ENCODE results near the gene ATXN1. TPM values are rescaled to one million over a fixed set of nuclear protein-coding genes. Genes with fewer than 3 reads are reported as not detected.

Gene ATXN1
- total RNA-seq, 1 experiment from 2014 or later, result 8.1 TPM

DNA sequence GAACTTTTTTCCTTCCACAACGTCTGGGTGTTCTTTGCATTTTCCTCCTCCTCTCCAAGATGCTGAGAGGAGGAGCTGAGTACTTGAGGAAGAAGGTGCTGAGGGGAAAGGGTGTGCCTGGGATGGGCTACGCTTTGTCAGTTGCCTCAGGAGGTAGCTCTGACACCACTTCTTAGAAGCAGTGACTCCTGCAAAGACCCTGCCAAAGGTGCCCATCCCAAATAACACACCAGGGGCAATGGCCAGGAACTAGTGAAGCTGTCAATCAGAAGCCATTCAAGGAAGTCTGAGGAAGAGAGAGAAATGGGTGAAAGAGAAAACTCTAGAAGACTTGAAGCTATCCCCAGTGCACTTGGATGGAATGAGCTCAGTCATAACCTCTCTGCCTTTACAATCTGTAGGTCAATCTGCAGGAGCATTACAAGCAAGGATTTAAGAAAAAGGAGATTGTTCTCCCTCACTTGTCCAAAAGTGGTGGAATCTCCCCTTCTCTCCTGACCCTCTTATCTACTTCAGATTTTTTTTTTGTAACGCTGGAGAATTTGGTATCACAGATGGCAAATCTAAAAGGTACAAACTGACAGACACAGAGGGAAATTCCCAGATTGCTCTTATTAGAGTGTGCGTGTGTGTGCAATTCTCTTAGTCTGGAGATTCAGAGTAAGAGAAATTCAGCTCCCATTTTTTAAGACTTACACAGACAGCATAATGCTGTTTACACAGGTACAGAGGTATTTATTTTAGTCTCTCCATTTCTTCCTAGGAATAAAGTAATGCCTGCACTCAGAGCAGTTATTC, 280.3 kb downstream of the ATXN1 start (continued):
- TF ChIP-seq ZNF219 (CRISPR knock-in tag; IDR thresholded peaks at IDR 0.05; ENCODE audit: borderline replicate concordance) (no peak), NFATC4 (CRISPR knock-in tag; IDR thresholded peaks at IDR 0.05) (no peak), NR2C2 (CRISPR knock-in tag; IDR thresholded peaks at IDR 0.05) (no peak), ZNF396 (CRISPR knock-in tag; IDR thresholded peaks at IDR 0.05; ENCODE audit: borderline replicate concordance) (no peak)

DNA sequence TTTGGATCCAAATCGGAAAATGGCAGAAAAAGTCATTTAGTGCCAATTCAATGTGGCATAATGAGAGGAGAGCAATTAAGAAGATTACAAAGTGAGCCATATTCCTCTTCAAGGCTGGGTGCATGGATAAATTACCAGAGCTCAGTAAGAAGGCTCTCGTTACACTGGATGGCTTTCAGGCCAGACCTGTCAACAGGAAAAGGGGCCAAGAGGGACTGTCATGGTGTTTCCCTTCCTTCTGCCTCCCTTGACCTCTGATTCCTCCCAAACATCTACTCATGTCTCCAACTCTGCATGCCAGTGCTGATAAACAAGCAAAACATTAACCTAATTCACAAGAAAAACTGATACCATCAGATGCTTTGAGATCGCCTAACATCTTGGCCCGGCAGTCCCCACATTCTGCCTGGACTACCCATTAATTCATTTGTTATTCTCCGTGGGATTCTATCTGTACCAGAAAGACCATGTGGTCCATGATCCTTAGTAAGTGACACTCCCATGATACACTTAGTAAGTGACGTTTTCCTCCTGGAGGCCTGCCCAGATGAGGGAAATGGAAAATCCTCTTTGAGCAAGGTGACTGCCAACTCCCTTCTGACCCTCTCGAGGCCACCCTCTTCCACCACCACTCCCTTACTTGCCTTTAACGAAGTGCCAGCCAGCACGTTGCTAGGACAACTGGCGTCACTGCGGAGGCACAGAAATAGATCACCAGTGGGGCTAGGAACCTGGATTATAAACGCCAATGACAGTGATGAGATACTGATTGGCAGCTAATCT, 283.7 kb downstream of the ATXN1 start:
- Mint-ChIP-seq H3K27me3 (ENCODE audit: low read depth) (no peaks in the 10 kb centered on the region), H3K4me1 (peaks cover 3% of the 10 kb centered on the region), H3K27ac (no peak overlapping the region), H3K36me3 (peaks cover 3% of the 10 kb centered on the region; the same call in 1 of the 2 replicates), H3K4me3 (no peak overlapping the region), H3K9me3 (peaks cover 10% of the 10 kb centered on the region)
- DNase-seq (ENCODE audit: low spot score) (no peak), ATAC-seq (no peak)
- TF ChIP-seq NFYB (CRISPR knock-in tag; conservative IDR thresholded peaks at IDR 0.05; ENCODE audit: low read depth) (no peak), ZNF423 (CRISPR knock-in tag; IDR thresholded peaks at IDR 0.05) (no peak)
- TF ChIP-seq, protein P1, sequence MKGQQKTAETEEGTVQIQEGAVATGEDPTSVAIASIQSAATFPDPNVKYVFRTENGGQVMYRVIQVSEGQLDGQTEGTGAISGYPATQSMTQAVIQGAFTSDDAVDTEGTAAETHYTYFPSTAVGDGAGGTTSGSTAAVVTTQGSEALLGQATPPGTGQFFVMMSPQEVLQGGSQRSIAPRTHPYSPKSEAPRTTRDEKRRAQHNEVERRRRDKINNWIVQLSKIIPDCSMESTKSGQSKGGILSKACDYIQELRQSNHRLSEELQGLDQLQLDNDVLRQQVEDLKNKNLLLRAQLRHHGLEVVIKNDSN (CRISPR knock-in tag; IDR thresholded peaks at IDR 0.05), result no peak
- TF ChIP-seq, protein P2, sequence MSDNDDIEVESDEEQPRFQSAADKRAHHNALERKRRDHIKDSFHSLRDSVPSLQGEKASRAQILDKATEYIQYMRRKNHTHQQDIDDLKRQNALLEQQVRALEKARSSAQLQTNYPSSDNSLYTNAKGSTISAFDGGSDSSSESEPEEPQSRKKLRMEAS (CRISPR knock-in tag; IDR thresholded peaks at IDR 0.05), result no peak
- TF ChIP-seq, protein P3, sequence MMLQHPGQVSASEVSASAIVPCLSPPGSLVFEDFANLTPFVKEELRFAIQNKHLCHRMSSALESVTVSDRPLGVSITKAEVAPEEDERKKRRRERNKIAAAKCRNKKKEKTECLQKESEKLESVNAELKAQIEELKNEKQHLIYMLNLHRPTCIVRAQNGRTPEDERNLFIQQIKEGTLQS (CRISPR knock-in tag; conservative IDR thresholded peaks at IDR 0.05), result no peak
- ChIA-PET POLR2A (no interaction called here), CTCF (no interaction called here)

DNA sequence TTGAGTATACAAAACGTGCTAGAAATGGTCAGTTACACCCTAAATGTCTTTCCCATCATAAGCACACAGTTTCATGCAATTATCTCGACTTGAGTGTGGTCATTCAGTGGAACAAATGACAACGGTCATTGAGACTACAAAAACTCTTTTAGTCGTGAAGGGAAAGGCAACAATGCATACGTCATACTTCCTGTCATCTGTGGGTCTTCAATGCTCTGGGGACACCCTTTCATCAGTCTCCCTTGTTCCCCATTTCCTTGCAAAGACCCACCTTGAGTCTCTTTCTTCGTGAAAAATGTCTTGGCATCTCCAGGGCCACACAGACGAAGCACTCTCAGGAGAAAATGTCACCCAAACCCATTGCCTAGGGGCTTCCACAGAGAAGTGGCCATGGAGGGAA, 284.4 kb downstream of the ATXN1 start:
- peaks cover under 1% of the 10 kb centered on the region; the same call in 1 of the 2 replicates for H3K4me1 Mint-ChIP-seq
- ChIA-PET POLR2A (no interaction called here), CTCF (no interaction called here)
- peaks cover 10% of the 10 kb centered on the region for H3K9me3 Mint-ChIP-seq
- TF ChIP-seq FOXK1 (CRISPR knock-in tag; IDR thresholded peaks at IDR 0.05), result no peak
- no peak for TF ChIP-seq ZNF396 (CRISPR knock-in tag; IDR thresholded peaks at IDR 0.05; ENCODE audit: borderline replicate concordance)
- ATAC-seq (no peak), DNase-seq (ENCODE audit: low spot score) (no peak)
- no peak overlapping the region for H3K27ac Mint-ChIP-seq
- peaks cover 3% of the 10 kb centered on the region; the same call in 1 of the 2 replicates for H3K36me3 Mint-ChIP-seq
- H3K27me3 Mint-ChIP-seq (ENCODE audit: low read depth), result no peaks in the 10 kb centered on the region
- no peak overlapping the region for H3K4me3 Mint-ChIP-seq

DNA sequence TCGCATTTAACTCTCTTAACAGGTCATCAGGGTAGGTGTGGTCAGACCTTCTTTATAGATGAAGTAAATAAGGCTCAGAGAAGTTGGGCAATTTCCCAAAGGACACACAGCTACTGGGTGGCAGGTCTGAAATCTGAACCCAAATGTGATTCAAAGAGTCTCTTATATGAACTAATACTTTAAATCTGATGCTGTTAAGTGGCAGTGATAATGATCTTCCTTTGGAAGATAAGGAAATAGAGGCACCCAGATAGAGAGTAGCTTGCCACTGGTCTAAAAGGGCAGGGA, 285.8 kb downstream of the ATXN1 start:
- Mint-ChIP-seq H3K27ac (no peak overlapping the region), H3K27me3 (ENCODE audit: low read depth) (no peaks in the 10 kb centered on the region), H3K9me3 (peaks cover 10% of the 10 kb centered on the region), H3K4me3 (no peak overlapping the region), H3K36me3 (peaks cover 3% of the 10 kb centered on the region; the same call in 1 of the 2 replicates), H3K4me1 (no peaks in the 10 kb centered on the region)
- no peak for DNase-seq (ENCODE audit: low spot score)
- TF ChIP-seq EMX1 (CRISPR knock-in tag; IDR thresholded peaks at IDR 0.05) (no peak), HMGA2 (CRISPR knock-in tag; IDR thresholded peaks at IDR 0.05) (no peak), ZNF121 (CRISPR knock-in tag; IDR thresholded peaks at IDR 0.05) (no peak), RELA (CRISPR knock-in tag; IDR thresholded peaks at IDR 0.05; ENCODE audit: borderline replicate concordance) (no peak), FOXK1 (CRISPR knock-in tag; IDR thresholded peaks at IDR 0.05) (no peak), MXD4 (CRISPR knock-in tag; IDR thresholded peaks at IDR 0.05; ENCODE audit: borderline replicate concordance) (no peak), ZNF219 (CRISPR knock-in tag; IDR thresholded peaks at IDR 0.05; ENCODE audit: borderline replicate concordance) (no peak), OVOL2 (CRISPR knock-in tag; IDR thresholded peaks at IDR 0.05; ENCODE audit: borderline replicate concordance) (no peak), ETV6 (CRISPR knock-in tag; IDR thresholded peaks at IDR 0.05) (no peak)
- TF ChIP-seq, protein P3 (CRISPR knock-in tag; conservative IDR thresholded peaks at IDR 0.05), result no peak
- TF ChIP-seq, protein P4, sequence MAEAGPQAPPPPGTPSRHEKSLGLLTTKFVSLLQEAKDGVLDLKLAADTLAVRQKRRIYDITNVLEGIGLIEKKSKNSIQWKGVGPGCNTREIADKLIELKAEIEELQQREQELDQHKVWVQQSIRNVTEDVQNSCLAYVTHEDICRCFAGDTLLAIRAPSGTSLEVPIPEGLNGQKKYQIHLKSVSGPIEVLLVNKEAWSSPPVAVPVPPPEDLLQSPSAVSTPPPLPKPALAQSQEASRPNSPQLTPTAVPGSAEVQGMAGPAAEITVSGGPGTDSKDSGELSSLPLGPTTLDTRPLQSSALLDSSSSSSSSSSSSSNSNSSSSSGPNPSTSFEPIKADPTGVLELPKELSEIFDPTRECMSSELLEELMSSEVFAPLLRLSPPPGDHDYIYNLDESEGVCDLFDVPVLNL (CRISPR knock-in tag; IDR thresholded peaks at IDR 0.05; ENCODE audit: borderline replicate concordance, low read depth), result no peak
- TF ChIP-seq, protein P5, sequence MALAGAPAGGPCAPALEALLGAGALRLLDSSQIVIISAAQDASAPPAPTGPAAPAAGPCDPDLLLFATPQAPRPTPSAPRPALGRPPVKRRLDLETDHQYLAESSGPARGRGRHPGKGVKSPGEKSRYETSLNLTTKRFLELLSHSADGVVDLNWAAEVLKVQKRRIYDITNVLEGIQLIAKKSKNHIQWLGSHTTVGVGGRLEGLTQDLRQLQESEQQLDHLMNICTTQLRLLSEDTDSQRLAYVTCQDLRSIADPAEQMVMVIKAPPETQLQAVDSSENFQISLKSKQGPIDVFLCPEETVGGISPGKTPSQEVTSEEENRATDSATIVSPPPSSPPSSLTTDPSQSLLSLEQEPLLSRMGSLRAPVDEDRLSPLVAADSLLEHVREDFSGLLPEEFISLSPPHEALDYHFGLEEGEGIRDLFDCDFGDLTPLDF (CRISPR knock-in tag; IDR thresholded peaks at IDR 0.05), result no peak
- TF ChIP-seq, protein P6, sequence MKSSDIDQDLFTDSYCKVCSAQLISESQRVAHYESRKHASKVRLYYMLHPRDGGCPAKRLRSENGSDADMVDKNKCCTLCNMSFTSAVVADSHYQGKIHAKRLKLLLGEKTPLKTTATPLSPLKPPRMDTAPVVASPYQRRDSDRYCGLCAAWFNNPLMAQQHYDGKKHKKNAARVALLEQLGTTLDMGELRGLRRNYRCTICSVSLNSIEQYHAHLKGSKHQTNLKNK (CRISPR knock-in tag; IDR thresholded peaks at IDR 0.05), result no peak
- TF ChIP-seq, protein P7, sequence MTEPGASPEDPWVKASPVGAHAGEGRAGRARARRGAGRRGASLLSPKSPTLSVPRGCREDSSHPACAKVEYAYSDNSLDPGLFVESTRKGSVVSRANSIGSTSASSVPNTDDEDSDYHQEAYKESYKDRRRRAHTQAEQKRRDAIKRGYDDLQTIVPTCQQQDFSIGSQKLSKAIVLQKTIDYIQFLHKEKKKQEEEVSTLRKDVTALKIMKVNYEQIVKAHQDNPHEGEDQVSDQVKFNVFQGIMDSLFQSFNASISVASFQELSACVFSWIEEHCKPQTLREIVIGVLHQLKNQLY (CRISPR knock-in tag; IDR thresholded peaks at IDR 0.05), result no peak
- TF ChIP-seq, protein P1 (CRISPR knock-in tag; IDR thresholded peaks at IDR 0.05), result no peak
- ChIA-PET CTCF (no interaction called here), POLR2A (no interaction called here)
- no peak for ATAC-seq

All from WTC11 (cell line).